Tibial artery (tissue), 4 donors: ENCODE measurements around the gene DUSP7.

Source experiments
- DNase-seq, 2 donors: peaks; one replicate each; pipeline ENCODE4 v3.0.0-alpha.2; 2019
- H3K27ac ChIP-seq, 2 donors: fragments of 200-600 bp; sonication (generic) in 1 of 2; 1 replicate in 1 of 2; 2 replicates in 1 of 2; pipeline ENCODE4 v1.5.1; 2018 to 2019; ENCODE audit warnings: mild to moderate bottlenecking in 1 of 2
- H3K27me3 ChIP-seq, 2 donors: fragments of 200-600 bp; sonication (generic) in 1 of 2; one replicate each; pipeline versions ENCODE4 v1.5.1 to v1.6.0; 2016 to 2019
- H3K36me3 ChIP-seq, 3 donors: fragments of 200-600 bp; sonication (generic) in 2 of 3; one replicate each; pipeline ENCODE4 v1.5.1; 2016 to 2019; ENCODE audit warnings: mild to moderate bottlenecking in 2 of 3
- H3K4me1 ChIP-seq, 4 donors: fragments of 200-600 bp; sonication (generic) in 2 of 4; 1 replicate in 3 of 4; 2 replicates in 1 of 4; pipeline ENCODE4 v1.5.1; 2016 to 2019
- H3K4me3 ChIP-seq, 2 donors: fragments of 200-600 bp; sonication (generic) in 1 of 2; 1 replicate in 1 of 2; 2 replicates in 1 of 2; pipeline ENCODE4 v1.5.1; 2018 to 2019; ENCODE audit warnings: mild to moderate bottlenecking in 2 of 2
- H3K9me3 ChIP-seq, 3 donors: fragments of 200-600 bp; sonication (generic) in 1 of 3; one replicate each; pipeline ENCODE4 v1.5.1; 2016 to 2019
- intact Hi-C: fragments of 100-400 bp; cut with DNase I; formaldehyde crosslinking; loops from one replicate; pipeline ENCODE4 v1.15.0; 2023; ENCODE audit warnings: low total_unique reads
- TF ChIP-seq, protein P1 (sequence below), 2 experiments: fragments of 200-600 bp in 1 of 2; fragments of 450-650 bp in 1 of 2; IDR thresholded peaks; one replicate each; pipeline ENCODE4 v1.5.1; 2017 to 2019; ENCODE audit warnings: antibody characterized with exemption in 2 of 2, mild to moderate bottlenecking in 1 of 2, moderate library complexity in 1 of 2

The DUSP7 gene

DNA sequence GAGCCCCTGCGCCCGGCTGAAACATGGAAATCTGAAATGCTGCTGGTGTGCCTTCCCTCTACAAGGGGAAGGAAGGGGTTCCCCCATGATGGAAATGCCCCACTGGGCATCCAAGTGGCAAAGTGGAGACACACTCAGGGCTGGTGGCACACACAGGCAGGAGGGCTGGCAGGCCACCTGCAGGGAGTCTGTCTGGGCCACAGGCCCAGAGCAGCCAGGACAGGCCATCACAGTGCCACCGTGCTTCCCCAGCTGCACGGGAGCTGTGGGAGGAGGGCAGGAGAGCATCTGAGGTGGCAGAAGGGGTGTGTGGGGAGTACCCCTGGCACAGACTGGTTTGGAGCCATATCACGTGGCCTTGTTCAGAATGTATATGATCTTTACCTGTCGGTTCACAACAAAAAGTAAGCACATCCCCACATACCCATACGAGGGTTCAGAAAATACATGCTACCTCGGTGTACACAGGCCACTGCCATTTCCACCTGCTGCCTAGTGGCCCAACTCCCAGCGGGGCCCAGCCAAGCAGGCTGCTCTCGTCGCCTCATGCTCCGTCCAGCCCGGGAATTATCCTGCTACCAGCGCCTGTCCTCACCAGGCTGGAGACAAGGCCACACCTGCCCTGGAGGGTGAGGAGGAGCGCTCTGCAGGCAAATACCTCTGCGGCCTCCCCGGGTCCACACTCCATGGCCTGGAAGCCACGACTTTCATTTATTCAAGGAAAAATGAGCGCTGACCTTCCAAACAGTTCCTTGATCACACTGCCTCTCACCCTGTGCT lies 22.6 kb upstream of the DUSP7 start:
- intact Hi-C loops, result no loop called here
- no peak for DNase-seq
- TF ChIP-seq, protein P1, sequence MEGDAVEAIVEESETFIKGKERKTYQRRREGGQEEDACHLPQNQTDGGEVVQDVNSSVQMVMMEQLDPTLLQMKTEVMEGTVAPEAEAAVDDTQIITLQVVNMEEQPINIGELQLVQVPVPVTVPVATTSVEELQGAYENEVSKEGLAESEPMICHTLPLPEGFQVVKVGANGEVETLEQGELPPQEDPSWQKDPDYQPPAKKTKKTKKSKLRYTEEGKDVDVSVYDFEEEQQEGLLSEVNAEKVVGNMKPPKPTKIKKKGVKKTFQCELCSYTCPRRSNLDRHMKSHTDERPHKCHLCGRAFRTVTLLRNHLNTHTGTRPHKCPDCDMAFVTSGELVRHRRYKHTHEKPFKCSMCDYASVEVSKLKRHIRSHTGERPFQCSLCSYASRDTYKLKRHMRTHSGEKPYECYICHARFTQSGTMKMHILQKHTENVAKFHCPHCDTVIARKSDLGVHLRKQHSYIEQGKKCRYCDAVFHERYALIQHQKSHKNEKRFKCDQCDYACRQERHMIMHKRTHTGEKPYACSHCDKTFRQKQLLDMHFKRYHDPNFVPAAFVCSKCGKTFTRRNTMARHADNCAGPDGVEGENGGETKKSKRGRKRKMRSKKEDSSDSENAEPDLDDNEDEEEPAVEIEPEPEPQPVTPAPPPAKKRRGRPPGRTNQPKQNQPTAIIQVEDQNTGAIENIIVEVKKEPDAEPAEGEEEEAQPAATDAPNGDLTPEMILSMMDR (IDR thresholded peaks at IDR 0.05), result no peak
- no peaks in the 10 kb centered on the region for H3K9me3 ChIP-seq
- no peaks in the 10 kb centered on the region for H3K36me3 ChIP-seq
- H3K4me1 ChIP-seq, result peaks cover 0 to 15% (median 12%) of the 10 kb centered on the region in 4 donors
- no peak overlapping the region for H3K4me3 ChIP-seq
- H3K27ac ChIP-seq, result no peak overlapping the region
- no peaks in the 10 kb centered on the region for H3K27me3 ChIP-seq

DNA sequence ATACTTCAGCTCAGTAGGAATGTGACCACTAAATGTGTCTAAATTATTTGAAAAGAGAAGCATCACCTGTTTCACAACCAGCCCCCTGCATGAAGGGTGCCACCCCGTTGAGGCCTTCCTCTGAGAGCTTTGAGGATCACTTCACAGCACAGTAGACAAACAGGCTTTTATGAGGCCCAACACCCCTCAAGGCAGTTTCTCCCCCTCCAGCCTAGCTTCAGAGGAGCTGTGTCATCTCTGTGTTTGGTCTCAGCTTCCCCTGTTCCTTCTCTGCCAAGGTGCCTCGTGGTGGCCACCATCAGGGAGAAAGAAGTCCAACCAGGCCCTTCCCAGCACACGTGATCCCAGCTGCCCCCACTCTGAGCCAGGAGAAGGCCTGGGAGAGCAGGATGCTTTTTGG lies 21.6 kb upstream of the DUSP7 start:
- Histone ChIP-seq H3K4me3 (no peak overlapping the region), H3K4me1 (peaks cover 0 to 15% (median 12%) of the 10 kb centered on the region in 4 donors), H3K9me3 (no peaks in the 10 kb centered on the region), H3K27me3 (no peaks in the 10 kb centered on the region), H3K27ac (peak overlapping the region; percentile 58 to 65), H3K36me3 (no peaks in the 10 kb centered on the region)
- intact Hi-C loops, result no loop called here
- no peak for DNase-seq
- TF ChIP-seq, protein P1 (IDR thresholded peaks at IDR 0.05), result no peak

DNA sequence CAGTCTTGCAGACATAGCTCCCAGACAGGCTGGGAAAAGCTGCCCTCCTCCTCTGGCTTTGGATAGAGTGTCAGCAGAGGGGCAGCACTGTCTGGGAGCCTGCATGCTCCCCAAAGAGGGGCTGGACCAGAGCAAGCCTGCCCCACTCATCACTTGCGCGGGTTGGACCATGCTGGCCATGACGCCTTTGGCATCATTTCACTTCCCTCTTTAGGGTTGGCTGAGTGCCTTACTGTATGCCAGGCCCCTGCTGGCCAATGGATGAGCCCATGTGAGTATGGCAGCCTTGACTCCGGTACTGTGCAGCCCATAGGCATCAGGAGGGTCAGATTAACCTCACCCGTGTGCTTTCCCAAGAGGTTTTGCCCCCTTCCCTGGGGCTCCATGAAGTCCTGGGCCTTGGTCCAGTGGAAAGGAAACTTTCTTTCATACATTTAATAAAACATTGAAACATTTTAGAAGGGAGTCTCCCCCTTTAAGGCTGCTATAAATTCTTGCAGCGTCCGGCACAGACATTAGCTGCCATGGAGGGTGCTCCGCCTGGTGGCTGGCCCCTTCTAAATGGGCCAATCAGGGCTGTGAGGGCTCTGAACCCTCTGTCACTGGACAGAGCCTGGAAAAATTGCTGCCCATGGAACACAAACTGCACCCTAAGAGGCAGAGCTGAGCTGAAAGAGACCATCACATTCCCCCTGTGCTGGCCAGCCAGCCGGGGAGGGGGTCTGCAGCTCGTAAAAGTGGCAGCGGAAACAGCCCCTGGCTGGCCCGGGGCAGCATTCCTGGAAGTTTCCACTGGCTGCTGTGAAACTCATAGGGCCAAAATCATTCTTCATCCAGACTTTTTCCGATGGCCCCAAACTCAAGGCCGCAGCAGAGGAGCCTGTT lies 20.8 kb upstream of the DUSP7 start:
- H3K9me3 ChIP-seq, result no peaks in the 10 kb centered on the region
- intact Hi-C loops, result no loop called here
- DNase-seq, result no peak
- H3K27ac ChIP-seq, result peak overlapping the region; percentile 58 to 65
- no peaks in the 10 kb centered on the region for H3K27me3 ChIP-seq
- TF ChIP-seq, protein P1 (IDR thresholded peaks at IDR 0.05), result peak; percentile 25 to 42
- no peaks in the 10 kb centered on the region for H3K36me3 ChIP-seq
- no peak overlapping the region for H3K4me3 ChIP-seq
- peaks cover 0 to 15% (median 12%) of the 10 kb centered on the region in 4 donors for H3K4me1 ChIP-seq

DNA sequence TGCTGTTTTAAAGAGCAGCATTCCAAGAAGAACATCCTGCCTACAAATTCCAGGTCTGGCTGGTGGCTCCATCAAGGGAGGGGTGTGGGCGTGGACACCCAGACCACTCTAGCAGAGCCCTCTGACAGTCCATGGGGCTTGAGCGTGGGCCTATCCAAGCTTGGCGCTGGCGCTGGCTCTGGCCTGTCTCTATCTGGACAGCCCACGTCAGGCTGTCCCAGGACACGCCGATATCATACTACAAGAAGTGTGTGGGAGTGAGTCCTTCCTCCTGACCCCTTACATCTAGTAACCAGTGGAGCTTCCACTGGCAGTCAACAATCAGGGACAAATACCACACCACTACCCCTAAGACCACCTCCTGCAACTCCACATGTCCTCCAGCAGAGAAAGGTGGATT lies 17.1 kb upstream of the DUSP7 start:
- TF ChIP-seq, protein P1 (IDR thresholded peaks at IDR 0.05), result no peak
- intact Hi-C loops, result no loop called here
- Histone ChIP-seq H3K27me3 (no peaks in the 10 kb centered on the region), H3K27ac (no peak overlapping the region), H3K36me3 (no peaks in the 10 kb centered on the region), H3K9me3 (no peaks in the 10 kb centered on the region), H3K4me3 (no peak overlapping the region), H3K4me1 (peaks cover 0 to 34% (median 28%) of the 10 kb centered on the region in 4 donors)
- DNase-seq, result no peak

DNA sequence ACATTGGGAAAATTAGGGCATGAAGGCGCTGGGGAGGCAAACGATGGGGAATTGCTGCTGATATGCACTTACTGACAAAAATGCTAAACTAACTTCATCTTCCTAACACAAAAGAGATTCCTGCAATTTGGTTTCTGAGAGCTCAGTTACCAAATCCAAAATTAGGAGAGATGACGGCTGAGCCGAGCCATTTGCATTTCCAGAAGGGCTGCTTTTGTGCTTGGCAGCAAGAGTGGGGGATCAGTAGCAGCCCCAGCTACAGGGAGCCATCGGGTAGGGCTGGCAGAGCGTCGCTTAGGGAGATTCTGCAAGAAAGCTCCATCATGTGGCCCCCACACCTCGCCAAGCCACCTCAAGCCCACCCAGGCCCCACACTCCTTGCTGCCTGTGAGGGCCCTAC lies 16.1 kb upstream of the DUSP7 start:
- Histone ChIP-seq H3K27me3 (no peaks in the 10 kb centered on the region), H3K9me3 (no peaks in the 10 kb centered on the region), H3K27ac (no peak overlapping the region), H3K4me1 (peaks cover 0 to 27% (median 22%) of the 10 kb centered on the region in 4 donors), H3K4me3 (no peak overlapping the region), H3K36me3 (no peaks in the 10 kb centered on the region)
- intact Hi-C loops, result no loop called here
- no peak for DNase-seq
- TF ChIP-seq, protein P1 (IDR thresholded peaks at IDR 0.05), result no peak
